K562 treated with DMSO at 1 percent for 24 hours (cell line): ENCODE measurements around the gene HRNR. TPM values are rescaled to one million over a fixed set of nuclear protein-coding genes. Genes with fewer than 3 reads are reported as not detected.

Experiments
- total RNA-seq: library from RNA; unstranded; fragments of 300-600 nt; gene quantifications from 2 replicates; pipeline ENCODE4 v1.2.3, GENCODE V29; 2022; ENCODE audit warnings: low read depth; ENCODE audit not compliant: insufficient read depth

Gene HRNR
- total RNA-seq: not detected in 2 replicates

DNA sequence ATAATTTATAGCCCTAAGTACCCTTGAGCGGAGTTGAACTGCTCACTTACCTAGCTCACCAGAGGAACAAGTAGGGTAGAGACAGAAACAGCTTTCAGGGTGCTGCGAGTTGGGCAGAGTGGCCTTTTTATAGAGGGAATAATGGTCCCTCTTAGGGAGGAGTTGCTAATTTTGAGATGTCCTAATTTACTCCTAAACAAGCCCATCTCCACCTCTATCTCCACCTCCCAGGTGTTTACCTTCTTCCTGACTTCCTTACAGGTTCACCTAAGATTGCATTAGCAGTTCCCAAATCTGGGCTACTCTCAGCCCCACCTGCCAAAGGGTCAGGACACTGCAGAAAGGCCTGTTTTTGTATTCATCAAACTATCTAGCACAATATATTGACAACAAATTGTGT lies at the start of gene HRNR:
HRNR (minus strand) TSS at position 101 of the 400 bp plus-strand sequence. CDS start 940 bp downstream, outside the sequence.

Other genes with a start within 250 kb of the HRNR start
- gene S100A10, start 230.3 kb downstream of the HRNR start, total RNA-seq: not detected in 2 replicates
- gene S100A11, start 187.2 kb downstream of the HRNR start, total RNA-seq: 596 and 648 TPM in 2 replicates
- gene TCHHL1, start 135.1 kb downstream of the HRNR start, total RNA-seq: not detected in 2 replicates
- gene TCHH, start 108.7 kb downstream of the HRNR start, total RNA-seq: not detected in 2 replicates
- gene RPTN, start 65.0 kb downstream of the HRNR start, total RNA-seq: not detected in 2 replicates
- not detected in 2 replicates for gene FLG, start 101.0 kb upstream of the HRNR start, total RNA-seq
- not detected in 2 replicates for gene FLG2, start 135.8 kb upstream of the HRNR start, total RNA-seq
- gene CRNN, start 190.1 kb upstream of the HRNR start, total RNA-seq: not detected in 2 replicates